HCT116 (cell line): ENCODE results near the gene NBAS. TPM values are rescaled to one million over a fixed set of nuclear protein-coding genes. Genes with fewer than 3 reads are reported as not detected.

Experiments
- EGR1 ChIP-seq: IDR thresholded peaks from 2 replicates; pipeline ENCODE4 v1.6.1; 2012; ENCODE audit warnings: low read depth
- ELF1 ChIP-seq: IDR thresholded peaks from 2 replicates; pipeline ENCODE4 v1.6.1; 2012; ENCODE audit warnings: low read depth, borderline replicate concordance
- EZH2 ChIP-seq: fragments of 200-600 bp; sonication (generic); IDR thresholded peaks from 2 replicates; pipeline ENCODE4 v1.6.1; 2017; ENCODE audit warnings: antibody characterized with exemption, mixed run types
- JUND ChIP-seq: IDR thresholded peaks from 2 replicates; pipeline ENCODE4 v1.6.1; 2012
- POLR2A ChIP-seq: IDR thresholded peaks from 2 replicates; pipeline ENCODE4 v1.7.0; 2011; ENCODE audit warnings: borderline replicate concordance; ENCODE audit not compliant: insufficient read depth, insufficient read length; ENCODE audit errors: extremely low read depth
- POLR2AphosphoS5 ChIP-seq: IDR thresholded peaks from 2 replicates; pipeline ENCODE4 v1.6.1; 2011; ENCODE audit warnings: mild to moderate bottlenecking, low read depth, low read length, moderate library complexity
- RAD21 ChIP-seq: IDR thresholded peaks from 2 replicates; pipeline ENCODE4 v1.6.1; 2012; ENCODE audit warnings: low read depth, mild to moderate bottlenecking
- SIN3A ChIP-seq: IDR thresholded peaks from 2 replicates; pipeline ENCODE4 v1.6.1; 2012; ENCODE audit warnings: low read depth
- TCF7L2 ChIP-seq: IDR thresholded peaks from 2 replicates; pipeline ENCODE4 v1.7.0; 2011; ENCODE audit warnings: borderline replicate concordance, inconsistent platforms; ENCODE audit not compliant: insufficient read depth, insufficient read length; ENCODE audit errors: extremely low read depth
- ZFX ChIP-seq: fragments of 450-650 bp; IDR thresholded peaks from 2 replicates; pipeline ENCODE4 v1.6.1; 2017
- ZNF274 ChIP-seq: fragments of 200-500 bp; sonication (Bioruptor generic); IDR thresholded peaks from 2 replicates; pipeline ENCODE4 v1.6.1; 2014; ENCODE audit warnings: mild to moderate bottlenecking, low read depth, low read length, inconsistent platforms
- total RNA-seq: library from RNA; stranded (reverse); gene quantifications from one replicate; pipeline ENCODE4 v1.2.1, GENCODE V29; 2021; ENCODE audit not compliant: unreplicated experiment
- TF ChIP-seq, protein P1 (sequence below), 3 experiments: fragments of 200-600 bp in 1 of 3; sonication (generic) in 1 of 3; IDR thresholded peaks in 2 of 3; conservative IDR thresholded peaks in 1 of 3; 2 replicates each; pipeline ENCODE4 v1.5.1; 2012 to 2017; ENCODE audit warnings: low read depth in 2 of 3, low read length in 2 of 3, antibody characterized with exemption in 1 of 3, borderline replicate concordance in 1 of 3, control low read depth in 1 of 3, mild to moderate bottlenecking in 1 of 3, mixed read lengths in 1 of 3, mixed run types in 1 of 3, moderate library complexity in 1 of 3; ENCODE audit not compliant: insufficient read depth in 1 of 3
- TF ChIP-seq, protein P2 (sequence below): IDR thresholded peaks from 2 replicates; pipeline ENCODE4 v1.6.1; 2012
- TF ChIP-seq, protein P3 (sequence below): IDR thresholded peaks from 2 replicates; pipeline ENCODE4 v1.6.1; 2011; ENCODE audit warnings: mild to moderate bottlenecking, low read length, moderate library complexity; ENCODE audit not compliant: insufficient replicate concordance; ENCODE audit errors: extremely low read depth
- TF ChIP-seq, protein P4 (sequence below): IDR thresholded peaks from 2 replicates; pipeline ENCODE4 v1.6.1; 2012

NBAS gene
- total RNA-seq, 1 experiment from 2014 or later = 32.8 TPM

DNA sequence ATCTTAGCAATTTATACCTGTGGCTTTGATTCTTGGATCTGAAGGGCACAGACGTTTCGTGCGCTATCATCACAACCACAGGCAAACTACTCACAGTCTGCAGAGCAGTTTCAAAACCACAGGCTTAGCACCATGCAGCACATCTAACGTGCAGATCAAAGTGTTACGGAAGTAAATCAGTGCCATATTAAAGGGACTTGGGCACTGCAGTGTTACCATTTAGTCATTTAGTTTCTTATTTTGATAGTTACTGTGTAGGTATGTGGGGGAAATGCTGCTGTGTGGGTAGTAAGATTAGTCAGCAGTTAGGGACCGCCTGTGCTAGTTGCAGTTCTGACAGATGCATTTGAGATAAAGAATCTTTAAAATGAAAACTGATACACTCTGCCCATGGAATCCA, 384.0 kb downstream of the NBAS start (continued):
- TF ChIP-seq, protein P1, sequence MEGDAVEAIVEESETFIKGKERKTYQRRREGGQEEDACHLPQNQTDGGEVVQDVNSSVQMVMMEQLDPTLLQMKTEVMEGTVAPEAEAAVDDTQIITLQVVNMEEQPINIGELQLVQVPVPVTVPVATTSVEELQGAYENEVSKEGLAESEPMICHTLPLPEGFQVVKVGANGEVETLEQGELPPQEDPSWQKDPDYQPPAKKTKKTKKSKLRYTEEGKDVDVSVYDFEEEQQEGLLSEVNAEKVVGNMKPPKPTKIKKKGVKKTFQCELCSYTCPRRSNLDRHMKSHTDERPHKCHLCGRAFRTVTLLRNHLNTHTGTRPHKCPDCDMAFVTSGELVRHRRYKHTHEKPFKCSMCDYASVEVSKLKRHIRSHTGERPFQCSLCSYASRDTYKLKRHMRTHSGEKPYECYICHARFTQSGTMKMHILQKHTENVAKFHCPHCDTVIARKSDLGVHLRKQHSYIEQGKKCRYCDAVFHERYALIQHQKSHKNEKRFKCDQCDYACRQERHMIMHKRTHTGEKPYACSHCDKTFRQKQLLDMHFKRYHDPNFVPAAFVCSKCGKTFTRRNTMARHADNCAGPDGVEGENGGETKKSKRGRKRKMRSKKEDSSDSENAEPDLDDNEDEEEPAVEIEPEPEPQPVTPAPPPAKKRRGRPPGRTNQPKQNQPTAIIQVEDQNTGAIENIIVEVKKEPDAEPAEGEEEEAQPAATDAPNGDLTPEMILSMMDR (IDR thresholded peaks at IDR 0.05 in 2 of 3, conservative IDR thresholded peaks at IDR 0.05 in 1 of 3; ENCODE audit: borderline replicate concordance in 1 of 3, insufficient read depth in 1 of 3, low read depth in 2 of 3, low read length in 2 of 3) = no peak
- TF ChIP-seq RAD21 (no peak), ELF1 (0 out of 2 replicates have a peak, but pooled peaks have one; percentile 19), JUND (peak; percentile 88), POLR2AphosphoS5 (peak; percentile 21; the same call in 1 of the 2 replicates), EZH2 (no peak), ZNF274 (no peak), SIN3A (peak; percentile 93), TCF7L2 (peak; percentile 69), ZFX (no peak), EGR1 (no peak), POLR2A (no peak)
- TF ChIP-seq, protein P2, sequence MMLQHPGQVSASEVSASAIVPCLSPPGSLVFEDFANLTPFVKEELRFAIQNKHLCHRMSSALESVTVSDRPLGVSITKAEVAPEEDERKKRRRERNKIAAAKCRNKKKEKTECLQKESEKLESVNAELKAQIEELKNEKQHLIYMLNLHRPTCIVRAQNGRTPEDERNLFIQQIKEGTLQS = no peak
- TF ChIP-seq, protein P3, sequence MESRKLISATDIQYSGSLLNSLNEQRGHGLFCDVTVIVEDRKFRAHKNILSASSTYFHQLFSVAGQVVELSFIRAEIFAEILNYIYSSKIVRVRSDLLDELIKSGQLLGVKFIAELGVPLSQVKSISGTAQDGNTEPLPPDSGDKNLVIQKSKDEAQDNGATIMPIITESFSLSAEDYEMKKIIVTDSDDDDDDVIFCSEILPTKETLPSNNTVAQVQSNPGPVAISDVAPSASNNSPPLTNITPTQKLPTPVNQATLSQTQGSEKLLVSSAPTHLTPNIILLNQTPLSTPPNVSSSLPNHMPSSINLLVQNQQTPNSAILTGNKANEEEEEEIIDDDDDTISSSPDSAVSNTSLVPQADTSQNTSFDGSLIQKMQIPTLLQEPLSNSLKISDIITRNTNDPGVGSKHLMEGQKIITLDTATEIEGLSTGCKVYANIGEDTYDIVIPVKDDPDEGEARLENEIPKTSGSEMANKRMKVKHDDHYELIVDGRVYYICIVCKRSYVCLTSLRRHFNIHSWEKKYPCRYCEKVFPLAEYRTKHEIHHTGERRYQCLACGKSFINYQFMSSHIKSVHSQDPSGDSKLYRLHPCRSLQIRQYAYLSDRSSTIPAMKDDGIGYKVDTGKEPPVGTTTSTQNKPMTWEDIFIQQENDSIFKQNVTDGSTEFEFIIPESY = no peak
- TF ChIP-seq, protein P4, sequence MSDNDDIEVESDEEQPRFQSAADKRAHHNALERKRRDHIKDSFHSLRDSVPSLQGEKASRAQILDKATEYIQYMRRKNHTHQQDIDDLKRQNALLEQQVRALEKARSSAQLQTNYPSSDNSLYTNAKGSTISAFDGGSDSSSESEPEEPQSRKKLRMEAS = peak; percentile 66
